ENCODE data around the gene NFKBIE. TPM values are rescaled to one million over a fixed set of nuclear protein-coding genes. Genes with fewer than 3 reads are reported as not detected.

Gene NFKBIE
- total and polyA plus RNA-seq, 2 of the 13 experiments (the other 11 are each of a cell fraction or from before 2014, with no cell fraction given): 6.7 to 14.5 TPM

DNA sequence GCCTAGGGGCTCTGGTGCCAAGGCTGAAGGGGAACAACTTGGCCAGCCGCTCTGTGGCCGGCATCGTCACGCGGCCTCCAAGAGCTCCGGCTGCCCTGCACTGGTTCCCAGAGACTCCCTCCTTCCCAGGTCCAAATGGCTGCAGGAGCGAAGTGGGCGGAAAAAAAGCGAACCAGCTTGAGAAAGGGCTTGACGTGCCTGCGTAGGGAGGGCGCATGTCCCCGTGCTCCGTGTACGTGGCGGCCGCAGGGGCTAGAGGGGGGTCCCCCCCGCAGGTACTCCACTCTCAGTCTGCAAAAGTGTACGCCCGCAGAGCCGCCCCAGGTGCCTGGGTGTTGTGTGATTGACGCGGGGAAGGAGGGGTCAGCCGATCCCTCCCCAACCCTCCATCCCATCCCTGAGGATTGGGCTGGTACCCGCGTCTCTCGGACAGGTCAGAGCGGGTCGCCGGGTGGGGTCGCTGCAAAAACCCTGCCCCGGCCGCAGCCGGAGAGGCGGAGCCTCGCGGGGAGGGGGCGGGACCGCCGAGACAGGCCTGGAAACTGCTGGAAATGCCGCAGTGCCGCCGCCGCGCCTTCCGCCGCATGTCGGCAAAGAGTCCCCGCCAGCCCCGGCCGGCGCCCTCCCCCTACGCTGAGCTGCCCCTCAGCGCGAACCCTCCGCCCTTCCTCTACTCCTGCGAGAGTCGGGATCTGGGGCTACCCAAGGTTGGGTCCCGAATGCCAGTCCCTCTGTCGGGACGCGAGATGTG, 19.3 kb downstream of the NFKBIE start (continued):
- TF ChIP-seq, protein P1, sequence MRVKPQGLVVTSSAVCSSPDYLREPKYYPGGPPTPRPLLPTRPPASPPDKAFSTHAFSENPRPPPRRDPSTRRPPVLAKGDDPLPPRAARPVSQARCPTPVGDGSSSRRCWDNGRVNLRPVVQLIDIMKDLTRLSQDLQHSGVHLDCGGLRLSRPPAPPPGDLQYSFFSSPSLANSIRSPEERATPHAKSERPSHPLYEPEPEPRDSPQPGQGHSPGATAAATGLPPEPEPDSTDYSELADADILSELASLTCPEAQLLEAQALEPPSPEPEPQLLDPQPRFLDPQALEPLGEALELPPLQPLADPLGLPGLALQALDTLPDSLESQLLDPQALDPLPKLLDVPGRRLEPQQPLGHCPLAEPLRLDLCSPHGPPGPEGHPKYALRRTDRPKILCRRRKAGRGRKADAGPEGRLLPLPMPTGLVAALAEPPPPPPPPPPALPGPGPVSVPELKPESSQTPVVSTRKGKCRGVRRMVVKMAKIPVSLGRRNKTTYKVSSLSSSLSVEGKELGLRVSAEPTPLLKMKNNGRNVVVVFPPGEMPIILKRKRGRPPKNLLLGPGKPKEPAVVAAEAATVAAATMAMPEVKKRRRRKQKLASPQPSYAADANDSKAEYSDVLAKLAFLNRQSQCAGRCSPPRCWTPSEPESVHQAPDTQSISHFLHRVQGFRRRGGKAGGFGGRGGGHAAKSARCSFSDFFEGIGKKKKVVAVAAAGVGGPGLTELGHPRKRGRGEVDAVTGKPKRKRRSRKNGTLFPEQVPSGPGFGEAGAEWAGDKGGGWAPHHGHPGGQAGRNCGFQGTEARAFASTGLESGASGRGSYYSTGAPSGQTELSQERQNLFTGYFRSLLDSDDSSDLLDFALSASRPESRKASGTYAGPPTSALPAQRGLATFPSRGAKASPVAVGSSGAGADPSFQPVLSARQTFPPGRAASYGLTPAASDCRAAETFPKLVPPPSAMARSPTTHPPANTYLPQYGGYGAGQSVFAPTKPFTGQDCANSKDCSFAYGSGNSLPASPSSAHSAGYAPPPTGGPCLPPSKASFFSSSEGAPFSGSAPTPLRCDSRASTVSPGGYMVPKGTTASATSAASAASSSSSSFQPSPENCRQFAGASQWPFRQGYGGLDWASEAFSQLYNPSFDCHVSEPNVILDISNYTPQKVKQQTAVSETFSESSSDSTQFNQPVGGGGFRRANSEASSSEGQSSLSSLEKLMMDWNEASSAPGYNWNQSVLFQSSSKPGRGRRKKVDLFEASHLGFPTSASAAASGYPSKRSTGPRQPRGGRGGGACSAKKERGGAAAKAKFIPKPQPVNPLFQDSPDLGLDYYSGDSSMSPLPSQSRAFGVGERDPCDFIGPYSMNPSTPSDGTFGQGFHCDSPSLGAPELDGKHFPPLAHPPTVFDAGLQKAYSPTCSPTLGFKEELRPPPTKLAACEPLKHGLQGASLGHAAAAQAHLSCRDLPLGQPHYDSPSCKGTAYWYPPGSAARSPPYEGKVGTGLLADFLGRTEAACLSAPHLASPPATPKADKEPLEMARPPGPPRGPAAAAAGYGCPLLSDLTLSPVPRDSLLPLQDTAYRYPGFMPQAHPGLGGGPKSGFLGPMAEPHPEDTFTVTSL (CRISPR knock-in tag; IDR thresholded peaks at IDR 0.05; ENCODE audit: borderline replicate concordance): peak; percentile 69; the same call in 1 of the 2 replicates
- no peak for TF ChIP-seq ATAD3A (CRISPR knock-in tag; IDR thresholded peaks at IDR 0.05)
- no peak for TF ChIP-seq ZNF24 (IDR thresholded peaks at IDR 0.05)
- no peak for TF ChIP-seq CC2D1A (CRISPR knock-in tag; IDR thresholded peaks at IDR 0.05)
- peak; percentile 87 for TF ChIP-seq GABPB1 (CRISPR knock-in tag; IDR thresholded peaks at IDR 0.05)
- TF ChIP-seq PRPF4 (IDR thresholded peaks at IDR 0.05; ENCODE audit: low read depth, low read length, poor library complexity, severe bottlenecking): no peak
- TF ChIP-seq, protein P2, sequence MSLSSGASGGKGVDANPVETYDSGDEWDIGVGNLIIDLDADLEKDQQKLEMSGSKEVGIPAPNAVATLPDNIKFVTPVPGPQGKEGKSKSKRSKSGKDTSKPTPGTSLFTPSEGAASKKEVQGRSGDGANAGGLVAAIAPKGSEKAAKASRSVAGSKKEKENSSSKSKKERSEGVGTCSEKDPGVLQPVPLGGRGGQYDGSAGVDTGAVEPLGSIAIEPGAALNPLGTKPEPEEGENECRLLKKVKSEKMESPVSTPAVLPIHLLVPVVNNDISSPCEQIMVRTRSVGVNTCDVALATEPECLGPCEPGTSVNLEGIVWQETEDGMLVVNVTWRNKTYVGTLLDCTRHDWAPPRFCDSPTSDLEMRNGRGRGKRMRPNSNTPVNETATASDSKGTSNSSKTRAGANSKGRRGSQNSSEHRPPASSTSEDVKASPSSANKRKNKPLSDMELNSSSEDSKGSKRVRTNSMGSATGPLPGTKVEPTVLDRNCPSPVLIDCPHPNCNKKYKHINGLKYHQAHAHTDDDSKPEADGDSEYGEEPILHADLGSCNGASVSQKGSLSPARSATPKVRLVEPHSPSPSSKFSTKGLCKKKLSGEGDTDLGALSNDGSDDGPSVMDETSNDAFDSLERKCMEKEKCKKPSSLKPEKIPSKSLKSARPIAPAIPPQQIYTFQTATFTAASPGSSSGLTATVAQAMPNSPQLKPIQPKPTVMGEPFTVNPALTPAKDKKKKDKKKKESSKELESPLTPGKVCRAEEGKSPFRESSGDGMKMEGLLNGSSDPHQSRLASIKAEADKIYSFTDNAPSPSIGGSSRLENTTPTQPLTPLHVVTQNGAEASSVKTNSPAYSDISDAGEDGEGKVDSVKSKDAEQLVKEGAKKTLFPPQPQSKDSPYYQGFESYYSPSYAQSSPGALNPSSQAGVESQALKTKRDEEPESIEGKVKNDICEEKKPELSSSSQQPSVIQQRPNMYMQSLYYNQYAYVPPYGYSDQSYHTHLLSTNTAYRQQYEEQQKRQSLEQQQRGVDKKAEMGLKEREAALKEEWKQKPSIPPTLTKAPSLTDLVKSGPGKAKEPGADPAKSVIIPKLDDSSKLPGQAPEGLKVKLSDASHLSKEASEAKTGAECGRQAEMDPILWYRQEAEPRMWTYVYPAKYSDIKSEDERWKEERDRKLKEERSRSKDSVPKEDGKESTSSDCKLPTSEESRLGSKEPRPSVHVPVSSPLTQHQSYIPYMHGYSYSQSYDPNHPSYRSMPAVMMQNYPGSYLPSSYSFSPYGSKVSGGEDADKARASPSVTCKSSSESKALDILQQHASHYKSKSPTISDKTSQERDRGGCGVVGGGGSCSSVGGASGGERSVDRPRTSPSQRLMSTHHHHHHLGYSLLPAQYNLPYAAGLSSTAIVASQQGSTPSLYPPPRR (CRISPR knock-in tag; IDR thresholded peaks at IDR 0.05; ENCODE audit: borderline replicate concordance): no peak; the same call in 1 of the 2 replicates
- TF ChIP-seq, protein P3, sequence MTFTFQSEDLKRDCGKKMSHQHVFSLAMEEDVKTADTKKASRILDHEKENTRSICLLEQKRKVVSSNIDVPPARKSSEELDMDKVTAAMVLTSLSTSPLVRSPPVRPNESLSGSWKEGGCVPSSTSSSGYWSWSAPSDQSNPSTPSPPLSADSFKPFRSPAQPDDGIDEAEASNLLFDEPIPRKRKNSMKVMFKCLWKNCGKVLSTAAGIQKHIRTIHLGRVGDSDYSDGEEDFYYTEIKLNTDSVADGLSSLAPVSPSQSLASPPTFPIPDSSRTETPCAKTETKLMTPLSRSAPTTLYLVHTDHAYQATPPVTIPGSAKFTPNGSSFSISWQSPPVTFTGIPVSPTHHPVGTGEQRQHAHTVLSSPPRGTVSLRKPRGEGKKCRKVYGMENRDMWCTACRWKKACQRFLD (CRISPR knock-in tag; IDR thresholded peaks at IDR 0.05; ENCODE audit: borderline replicate concordance): 0 out of 2 replicates have a peak, but pooled peaks have one; percentile 13
- TF ChIP-seq, protein P4, sequence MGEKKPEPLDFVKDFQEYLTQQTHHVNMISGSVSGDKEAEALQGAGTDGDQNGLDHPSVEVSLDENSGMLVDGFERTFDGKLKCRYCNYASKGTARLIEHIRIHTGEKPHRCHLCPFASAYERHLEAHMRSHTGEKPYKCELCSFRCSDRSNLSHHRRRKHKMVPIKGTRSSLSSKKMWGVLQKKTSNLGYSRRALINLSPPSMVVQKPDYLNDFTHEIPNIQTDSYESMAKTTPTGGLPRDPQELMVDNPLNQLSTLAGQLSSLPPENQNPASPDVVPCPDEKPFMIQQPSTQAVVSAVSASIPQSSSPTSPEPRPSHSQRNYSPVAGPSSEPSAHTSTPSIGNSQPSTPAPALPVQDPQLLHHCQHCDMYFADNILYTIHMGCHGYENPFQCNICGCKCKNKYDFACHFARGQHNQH (CRISPR knock-in tag; IDR thresholded peaks at IDR 0.05): peak; percentile 70
- TF ChIP-seq MXD4 (CRISPR knock-in tag; IDR thresholded peaks at IDR 0.05): peak; percentile 68; the same call in 1 of the 2 replicates
- TF ChIP-seq HDAC6 (IDR thresholded peaks at IDR 0.05; ENCODE audit: low read depth, low read length): no peak
- TF ChIP-seq ZNF263 (CRISPR knock-in tag; IDR thresholded peaks at IDR 0.05): peak; percentile 75
- no peak for TF ChIP-seq SP1 (IDR thresholded peaks at IDR 0.05)
- TF ChIP-seq SP1 (CRISPR knock-in tag; IDR thresholded peaks at IDR 0.05): peak; percentile 92
- peak; percentile 87; the same call in 1 of the 2 replicates for TF ChIP-seq HIVEP1 (CRISPR knock-in tag; IDR thresholded peaks at IDR 0.05)
- TF ChIP-seq MTA1 (CRISPR knock-in tag; IDR thresholded peaks at IDR 0.05; ENCODE audit: borderline replicate concordance): 0 out of 2 replicates have a peak, but pooled peaks have one; percentile 12

Data from HepG2 (cell line).